IMR-90 (cell line): ENCODE data around the gene CCNB2. TPM values are rescaled to one million over a fixed set of nuclear protein-coding genes. Genes with fewer than 3 reads are reported as not detected.

ENCODE experiments used
- microRNA-seq, 2 experiments: library from miRNA; stranded (forward) in 1 of 2; unstranded in 1 of 2; fragments of 10-50 nt in 1 of 2; fragments of <30 nt in 1 of 2; gene quantifications in 1 of 2; microRNA quantifications in 1 of 2; one replicate each; pipeline versions ENCODE3 to v1.1.0; 2013 to 2020; ENCODE audit not compliant: insufficient read depth in 1 of 2, insufficient read length in 1 of 2, unreplicated experiment in 1 of 2
- polyA plus RNA-seq, 3 experiments: library from polyadenylated mRNA; depleted of rRNA; stranded (reverse); fragments of >200 nt; gene quantifications; 2 replicates each; pipeline ENCODE4 v1.2.3, GENCODE V29; 2012; ENCODE audit warnings: low replicate concordance in 1 of 3
- small RNA-seq, 5 experiments: library from RNA; depleted of rRNA; stranded (forward); fragments of <200 nt; gene quantifications; one replicate each; pipeline ENCODE3, GENCODE V24; 2012
- total RNA-seq: library from RNA; depleted of rRNA; stranded (reverse); fragments of >200 nt; gene quantifications from 2 replicates; pipeline ENCODE4 v1.2.3, GENCODE V29; 2012; rRNA removed

The CCNB2 gene
- total and polyA plus RNA-seq, 2 of the 4 experiments (the other 2 are of a cell fraction) = 52.5 to 54.6 TPM

Small RNA genes within 50 kb of the gene (microRNA-seq; reads per million reads assigned to microRNA genes)
- 1.0 to 2.9 reads per million in 2 experiments for gene MIR2116

Small RNA genes within 50 kb of the gene (small RNA-seq; reads per million reads assigned to genes)
- gene MIR2116 = 0 to 10.2 (median 8.9) reads per million in 5 experiments

Other genes starting within 250 kb of the CCNB2 start
- 36.0 and 66.7 TPM in 2 replicates for gene SLTM, start 171.5 kb upstream of the CCNB2 start, total RNA-seq
- 47.2 and 57.6 TPM in 2 replicates for gene SLTM, start 171.5 kb upstream of the CCNB2 start, polyA plus RNA-seq (2012; rRNA removed)
- 17.2 and 20.1 TPM in 2 replicates for gene RNF111, start 117.5 kb upstream of the CCNB2 start, total RNA-seq
- 13.5 and 14.0 TPM in 2 replicates for gene RNF111, start 117.5 kb upstream of the CCNB2 start, polyA plus RNA-seq (2012; rRNA removed)
- gene LDHAL6B, start 101.7 kb downstream of the CCNB2 start, total RNA-seq = not detected in 2 replicates
- gene LDHAL6B, start 101.7 kb downstream of the CCNB2 start, polyA plus RNA-seq (2012; rRNA removed) = not detected in 2 replicates